Peyer's patch (tissue), 4 donors: ENCODE data around the gene FAM170B. TPM values are rescaled to one million over a fixed set of nuclear protein-coding genes. Genes with fewer than 3 reads are reported as not detected.
A peak's percentile ranks its signal among the peaks of the same experiment; 100 is the strongest.

Source experiments
- DNase-seq, 3 donors: peaks; one replicate each; pipeline ENCODE4 v3.0.0-alpha.2; 2017 to 2019
- H3K27ac ChIP-seq, 4 donors: fragments of 200-600 bp; sonication (generic); one replicate each; pipeline ENCODE4 v1.5.1; 2016 to 2019
- H3K27me3 ChIP-seq, 2 donors: fragments of 200-600 bp; sonication (generic); one replicate each; pipeline ENCODE4 v1.5.1; 2019
- H3K36me3 ChIP-seq, 3 donors: fragments of 200-600 bp; sonication (generic); one replicate each; pipeline ENCODE4 v1.5.1; 2016 to 2019
- H3K4me1 ChIP-seq, 4 donors: fragments of 200-600 bp; sonication (generic); one replicate each; pipeline ENCODE4 v1.5.1; 2016 to 2019
- H3K4me3 ChIP-seq, 4 donors: fragments of 200-600 bp; sonication (generic); 1 replicate in 3 of 4; 2 replicates in 1 of 4; pipeline ENCODE4 v1.5.1; 2016 to 2019; ENCODE audit warnings: mild to moderate bottlenecking in 1 of 4
- H3K9me3 ChIP-seq, 4 donors: fragments of 200-600 bp; sonication (generic); one replicate each; pipeline ENCODE4 v1.5.1; 2016 to 2019; ENCODE audit warnings: mild to moderate bottlenecking in 1 of 4
- CTCF ChIP-seq, 6 experiments: fragments of 450-650 bp in 4 of 6; fragments of 200-600 bp in 2 of 6; sonication (generic) in 1 of 6; IDR thresholded peaks; one replicate each; pipeline ENCODE4 v1.5.1; 2017 to 2019; ENCODE audit warnings: antibody characterized with exemption in 6 of 6, mild to moderate bottlenecking in 3 of 6, moderate library complexity in 1 of 6
- POLR2A ChIP-seq, 2 donors: fragments of 450-650 bp; IDR thresholded peaks; one replicate each; pipeline ENCODE4 v1.5.1; 2017; ENCODE audit warnings: antibody characterized with exemption in 2 of 2, mild to moderate bottlenecking in 2 of 2, moderate library complexity in 2 of 2
- total RNA-seq, 4 donors: library from RNA; depleted of rRNA; stranded (reverse); fragments of >200 nt; gene quantifications; one replicate each; pipeline ENCODE4 v1.1.0, GENCODE V29; 2016

The FAM170B gene
- total RNA-seq, 4 donors from 2014 or later, result not detected

GRCh38 chr10:49177391-49178355 is 43.9 kb upstream of the FAM170B start:
- H3K27me3 ChIP-seq, result no peaks in the 10 kb centered on the region
- no peak overlapping the region for H3K4me3 ChIP-seq
- no peaks in the 10 kb centered on the region for H3K9me3 ChIP-seq
- no peak for TF ChIP-seq POLR2A (IDR thresholded peaks at IDR 0.05)
- TF ChIP-seq CTCF (IDR thresholded peaks at IDR 0.05), result no peak
- DNase-seq, result peak in 1 of 3 donors; percentile 44
- peaks cover 0 to 27% (median 13%) of the 10 kb centered on the region in 4 donors for H3K4me1 ChIP-seq
- peak overlapping the region in 3 of 4 donors; percentile 43 to 59 (median 52) for H3K27ac ChIP-seq
- no peaks in the 10 kb centered on the region for H3K36me3 ChIP-seq

- Histone ChIP-seq H3K4me1 (peaks cover 0 to 36% (median 13%) of the 10 kb centered on the region in 4 donors), H3K36me3 (no peaks in the 10 kb centered on the region), H3K27ac (peak overlapping the region in 3 of 4 donors; percentile 27 to 59 (median 43)), H3K4me3 (no peak overlapping the region), H3K9me3 (no peaks in the 10 kb centered on the region), H3K27me3 (no peaks in the 10 kb centered on the region)
- DNase-seq, result no peak
- TF ChIP-seq POLR2A (IDR thresholded peaks at IDR 0.05) (no peak), CTCF (IDR thresholded peaks at IDR 0.05) (no peak)
Observed at GRCh38 chr10:49176310-49177268, 42.8 kb upstream of the FAM170B start.

GRCh38 chr10:49175587-49176309 is 41.9 kb upstream of the FAM170B start:
- Histone ChIP-seq H3K36me3 (no peaks in the 10 kb centered on the region), H3K27ac (no peak overlapping the region), H3K4me1 (peaks cover 0 to 36% (median 13%) of the 10 kb centered on the region in 4 donors), H3K4me3 (no peak overlapping the region), H3K27me3 (no peaks in the 10 kb centered on the region), H3K9me3 (no peaks in the 10 kb centered on the region)
- no peak for DNase-seq
- no peak for TF ChIP-seq CTCF (IDR thresholded peaks at IDR 0.05)
- no peak for TF ChIP-seq POLR2A (IDR thresholded peaks at IDR 0.05)

GRCh38 chr10:49174926-49175500 is 41.2 kb upstream of the FAM170B start:
- Histone ChIP-seq H3K27ac (peak overlapping the region in 1 of 4 donors; percentile 51), H3K9me3 (no peaks in the 10 kb centered on the region), H3K27me3 (no peaks in the 10 kb centered on the region), H3K4me3 (no peak overlapping the region), H3K36me3 (no peaks in the 10 kb centered on the region), H3K4me1 (peaks cover 0 to 36% (median 13%) of the 10 kb centered on the region in 4 donors)
- TF ChIP-seq POLR2A (IDR thresholded peaks at IDR 0.05) (no peak), CTCF (IDR thresholded peaks at IDR 0.05) (no peak)
- no peak for DNase-seq
